Upper lobe of left lung (tissue), 6 donors: ENCODE measurements around the gene HIVEP2. TPM values are rescaled to one million over a fixed set of nuclear protein-coding genes. Genes with fewer than 3 reads are reported as not detected.

Experiments used
- ATAC-seq, 2 donors: fragments of 200-7000 bp; cut with Tn5 transposase; one replicate each; pipeline ENCODE4 v1.9.1; 2022; ENCODE audit warnings: mild to moderate bottlenecking in 2 of 2, moderate library complexity in 2 of 2; ENCODE audit not compliant: low FRiP score in 2 of 2
- DNase-seq, 2 donors: peaks; one replicate each; pipeline ENCODE4 v3.0.0-alpha.2; 2019 to 2020
- H3K27ac ChIP-seq, 4 donors: fragments of 200-600 bp; sonication (generic); one replicate each; pipeline ENCODE4 v1.5.1; 2016 to 2019
- H3K27me3 ChIP-seq, 4 donors: fragments of 200-600 bp; sonication (generic); one replicate each; pipeline ENCODE4 v1.5.1; 2017 to 2019
- H3K36me3 ChIP-seq, 4 donors: fragments of 200-600 bp; sonication (generic); one replicate each; pipeline ENCODE4 v1.5.1; 2016 to 2019
- H3K4me1 ChIP-seq, 4 donors: fragments of 200-600 bp; sonication (generic); one replicate each; pipeline ENCODE4 v1.5.1; 2018 to 2019
- H3K4me3 ChIP-seq, 4 donors: fragments of 200-600 bp; sonication (generic); one replicate each; pipeline ENCODE4 v1.5.1; 2017 to 2019; ENCODE audit warnings: mild to moderate bottlenecking in 2 of 4, moderate library complexity in 1 of 4
- H3K9me3 ChIP-seq, 4 donors: fragments of 200-600 bp; sonication (generic); one replicate each; pipeline ENCODE4 v1.5.1; 2018 to 2019
- CTCF ChIP-seq, 6 experiments: fragments of 450-650 bp in 4 of 6; fragments of 200-600 bp in 2 of 6; sonication (generic) in 2 of 6; IDR thresholded peaks; one replicate each; pipeline ENCODE4 v1.5.1; 2016 to 2019; ENCODE audit warnings: antibody characterized with exemption in 6 of 6
- EP300 ChIP-seq, 4 donors: sonication (generic); formaldehyde crosslinking; IDR thresholded peaks; one replicate each; pipeline ENCODE4 v1.5.1; 2017; ENCODE audit warnings: antibody characterized with exemption in 4 of 4, control low read depth in 2 of 4
- POLR2A ChIP-seq, 4 donors: fragments of 450-650 bp; IDR thresholded peaks; one replicate each; pipeline ENCODE4 v1.5.1; 2016 to 2017; ENCODE audit warnings: antibody characterized with exemption in 4 of 4, mild to moderate bottlenecking in 2 of 4
- POLR2AphosphoS5 ChIP-seq, 2 donors: sonication (generic); formaldehyde crosslinking; IDR thresholded peaks; one replicate each; pipeline ENCODE4 v1.5.1; 2017; ENCODE audit warnings: antibody characterized with exemption in 2 of 2
- WGBS, 2 donors: methylation state at CpG; one replicate each; pipeline ENCODE4 v1.1.5; 2017 to 2018; 5-methylcytosine and 5-hydroxymethylcytosine counted together
- total RNA-seq, 6 donors: library from RNA; depleted of rRNA in 4 of 6; stranded (reverse); fragments of >200 nt in 4 of 6; gene quantifications; one replicate each; pipeline versions ENCODE4 v1.1.0 to v1.2.1, GENCODE V29; 2016 to 2021
- donor health status: DM: no; HTN: no; CAD: no; lungs with moderate emphysema.
- donor health status: DM: no; HTN: yes; CAD: no; lungs with severe emphysema.

The HIVEP2 gene
- total RNA-seq, 6 donors from 2014 or later, result 10.4 to 32.5 (median 19.6) TPM

GRCh38 chr6:142912125-142912524 lies 32.9 kb downstream of the HIVEP2 start:
- DNase-seq, result no peak
- TF ChIP-seq EP300 (IDR thresholded peaks at IDR 0.05), result no peak
- TF ChIP-seq CTCF (IDR thresholded peaks at IDR 0.05), result no peak
- TF ChIP-seq POLR2AphosphoS5 (IDR thresholded peaks at IDR 0.05), result no peak
- no peak for TF ChIP-seq POLR2A (IDR thresholded peaks at IDR 0.05)
- WGBS, 2 donors, result 92 to 94% methylated on average over 4 of the region's 4 CpGs
- no peaks in the 10 kb centered on the region for H3K9me3 ChIP-seq
- no peaks in the 10 kb centered on the region for H3K27me3 ChIP-seq
- H3K27ac ChIP-seq, result no peak overlapping the region
- no peak for ATAC-seq
- no peaks in the 10 kb centered on the region for H3K4me1 ChIP-seq
- no peaks in the 10 kb centered on the region for H3K36me3 ChIP-seq
- no peak overlapping the region for H3K4me3 ChIP-seq

- no peak for ATAC-seq
- no peak overlapping the region for H3K4me3 ChIP-seq
- no peaks in the 10 kb centered on the region for H3K27me3 ChIP-seq
- TF ChIP-seq EP300 (IDR thresholded peaks at IDR 0.05) (no peak), POLR2AphosphoS5 (IDR thresholded peaks at IDR 0.05) (no peak), POLR2A (IDR thresholded peaks at IDR 0.05) (no peak), CTCF (IDR thresholded peaks at IDR 0.05) (no peak)
- H3K9me3 ChIP-seq, result no peaks in the 10 kb centered on the region
- WGBS, 2 donors, result 84 to 94% methylated on average over 2 of the region's 2 CpGs
- no peak overlapping the region for H3K27ac ChIP-seq
- no peaks in the 10 kb centered on the region for H3K4me1 ChIP-seq
- DNase-seq, result no peak
- H3K36me3 ChIP-seq, result no peaks in the 10 kb centered on the region
Observed at GRCh38 chr6:142911430-142911829, 33.5 kb downstream of the HIVEP2 start.

DNA sequence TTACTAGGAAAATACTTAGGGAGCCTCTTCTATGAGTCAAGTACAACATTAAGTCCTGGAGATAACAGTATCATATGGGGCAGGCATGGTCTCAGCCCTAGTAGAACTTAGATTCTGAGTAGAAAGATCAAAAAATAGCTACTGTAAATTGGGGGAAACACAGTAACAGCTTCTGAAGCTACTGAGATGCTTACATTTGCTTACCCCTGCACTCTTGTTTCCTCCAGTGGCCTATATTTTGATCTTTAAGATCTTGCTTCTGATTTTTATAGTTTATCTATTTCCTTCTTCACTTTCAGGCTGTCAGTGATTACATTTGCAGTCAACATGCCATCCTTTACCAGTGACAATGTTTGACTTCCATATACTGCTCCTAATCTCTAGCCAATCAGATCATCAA lies 35.3 kb downstream of the HIVEP2 start:
- TF ChIP-seq CTCF (IDR thresholded peaks at IDR 0.05), result no peak
- no peak for TF ChIP-seq POLR2A (IDR thresholded peaks at IDR 0.05)
- TF ChIP-seq EP300 (IDR thresholded peaks at IDR 0.05), result no peak
- TF ChIP-seq POLR2AphosphoS5 (IDR thresholded peaks at IDR 0.05), result no peak
- Histone ChIP-seq H3K9me3 (no peaks in the 10 kb centered on the region), H3K27ac (no peak overlapping the region), H3K4me1 (no peaks in the 10 kb centered on the region), H3K27me3 (no peaks in the 10 kb centered on the region), H3K4me3 (no peak overlapping the region), H3K36me3 (no peaks in the 10 kb centered on the region)
- ATAC-seq, result no peak
- DNase-seq, result no peak

GRCh38 chr6:142908235-142908634 lies 36.7 kb downstream of the HIVEP2 start:
- no peak overlapping the region for H3K4me3 ChIP-seq
- peaks cover under 1 to 3% (median 1%) of the 10 kb centered on the region in 4 donors for H3K4me1 ChIP-seq
- DNase-seq (no peak), ATAC-seq (no peak)
- no peaks in the 10 kb centered on the region for H3K27me3 ChIP-seq
- no peak overlapping the region for H3K27ac ChIP-seq
- WGBS, 2 donors, result 100% methylated on average over 1 of the region's 1 CpG
- no peaks in the 10 kb centered on the region for H3K36me3 ChIP-seq
- TF ChIP-seq EP300 (IDR thresholded peaks at IDR 0.05) (no peak), POLR2A (IDR thresholded peaks at IDR 0.05) (no peak), CTCF (IDR thresholded peaks at IDR 0.05) (no peak), POLR2AphosphoS5 (IDR thresholded peaks at IDR 0.05) (no peak)
- H3K9me3 ChIP-seq, result no peaks in the 10 kb centered on the region

DNA sequence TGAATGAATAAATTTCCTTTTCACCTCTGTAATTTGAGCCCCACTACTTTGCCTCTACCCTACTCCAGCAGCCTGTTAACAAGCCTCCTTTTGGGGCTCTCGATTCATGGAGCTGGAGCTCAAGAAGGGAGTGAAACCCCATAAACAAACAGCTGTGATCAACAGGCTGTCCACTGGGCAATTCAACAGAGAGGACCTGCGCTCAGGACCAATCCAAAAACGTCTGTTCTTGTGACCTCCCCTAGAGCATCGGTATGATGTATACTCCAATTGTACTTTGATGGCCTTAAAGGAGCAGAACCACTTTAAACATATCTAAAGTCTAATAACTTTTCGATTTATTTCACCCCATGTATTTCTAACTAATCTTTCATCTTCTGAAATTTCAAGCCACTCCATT lies 37.4 kb downstream of the HIVEP2 start:
- Histone ChIP-seq H3K9me3 (no peaks in the 10 kb centered on the region), H3K27ac (no peak overlapping the region), H3K27me3 (no peaks in the 10 kb centered on the region), H3K4me3 (no peak overlapping the region), H3K36me3 (no peaks in the 10 kb centered on the region), H3K4me1 (peaks cover 5 to 9% (median 8%) of the 10 kb centered on the region in 4 donors)
- TF ChIP-seq POLR2A (IDR thresholded peaks at IDR 0.05) (no peak), EP300 (IDR thresholded peaks at IDR 0.05) (no peak), CTCF (IDR thresholded peaks at IDR 0.05) (no peak), POLR2AphosphoS5 (IDR thresholded peaks at IDR 0.05) (no peak)
- WGBS, 2 donors, result 69 to 70% methylated on average over 5 of the region's 5 CpGs
- no peak for ATAC-seq
- DNase-seq, result no peak
